H1 (cell line): ENCODE measurements around the gene ASB1.

Experiments
- EP300 ChIP-seq, 2 experiments: IDR thresholded peaks; 1 replicate in 1 of 2; 2 replicates in 1 of 2; pipeline ENCODE4 v1.6.1; 2011 to 2012; ENCODE audit warnings: low read depth in 2 of 2, low read length in 2 of 2, mild to moderate bottlenecking in 2 of 2, borderline replicate concordance in 1 of 2, inconsistent platforms in 1 of 2, moderate library complexity in 1 of 2
- EZH2 ChIP-seq: fragments of 200-600 bp; sonication (generic); IDR thresholded peaks from 2 replicates; pipeline ENCODE4 v1.7.1; 2012; ENCODE audit warnings: low read depth, mild to moderate bottlenecking, moderate library complexity, low read length, inconsistent platforms; ENCODE audit not compliant: severe bottlenecking
- JUN ChIP-seq: IDR thresholded peaks from 2 replicates; pipeline ENCODE4 v1.6.1; 2011; ENCODE audit warnings: low read depth, mild to moderate bottlenecking, improper control_type of control experiment, low read length
- JUND ChIP-seq: IDR thresholded peaks from 2 replicates; pipeline ENCODE4 v1.6.1; 2011; ENCODE audit warnings: mild to moderate bottlenecking, improper control_type of control experiment, low read length
- KDM1A ChIP-seq: fragments of 200-600, 300-600 bp; sonication (generic); IDR thresholded peaks from 2 replicates; pipeline ENCODE4 v1.7.1; 2016; ENCODE audit warnings: mild to moderate bottlenecking, low read length, borderline replicate concordance
- POLR2A ChIP-seq, 2 experiments: IDR thresholded peaks; 1 replicate in 1 of 2; 2 replicates in 1 of 2; pipeline ENCODE4 v1.6.1; 2011; ENCODE audit warnings: low read depth in 2 of 2, low read length in 2 of 2, mild to moderate bottlenecking in 2 of 2; ENCODE audit errors: control extremely low read depth in 1 of 2
- POLR2AphosphoS5 ChIP-seq: IDR thresholded peaks from 2 replicates; pipeline ENCODE4 v1.6.1; 2011; ENCODE audit warnings: low read depth, low read length
- TAF1 ChIP-seq: IDR thresholded peaks from 2 replicates; pipeline ENCODE4 v1.6.1; 2011; ENCODE audit warnings: mild to moderate bottlenecking, low read depth, low read length
- TAF7 ChIP-seq: optimal IDR thresholded peaks from 2 replicates; pipeline ENCODE3; 2011; ENCODE audit warnings: low read depth, mild to moderate bottlenecking, inconsistent platforms, low read length, moderate library complexity, borderline replicate concordance
- TCF12 ChIP-seq: IDR thresholded peaks from 2 replicates; pipeline ENCODE4 v1.6.1; 2011; ENCODE audit warnings: low read depth, mild to moderate bottlenecking, low read length
- USF2 ChIP-seq: IDR thresholded peaks from 2 replicates; pipeline ENCODE4 v1.6.1; 2011; ENCODE audit warnings: low read length, improper control_type of control experiment
- YY1 ChIP-seq: IDR thresholded peaks from 2 replicates; pipeline ENCODE4 v1.6.1; 2011; ENCODE audit warnings: low read depth, mild to moderate bottlenecking, low read length
- ZNF274 ChIP-seq: IDR thresholded peaks from 2 replicates; pipeline ENCODE4 v1.7.0; 2012; ENCODE audit warnings: low read length, borderline replicate concordance; ENCODE audit errors: extremely low read depth
- TF ChIP-seq, protein P1 (sequence below), 3 experiments: IDR thresholded peaks; 1 replicate in 2 of 3; 2 replicates in 1 of 3; pipeline versions ENCODE4 v1.5.1 to v1.6.1; 2011; ENCODE audit warnings: low read length in 3 of 3, mild to moderate bottlenecking in 3 of 3, inconsistent platforms in 2 of 3, low read depth in 1 of 3, moderate library complexity in 1 of 3; ENCODE audit not compliant: insufficient read depth in 1 of 3; ENCODE audit errors: control extremely low read depth in 1 of 3

GRCh38 chr2:238487134-238487533 lies 60.4 kb downstream of the ASB1 start:
- TF ChIP-seq, protein P1, sequence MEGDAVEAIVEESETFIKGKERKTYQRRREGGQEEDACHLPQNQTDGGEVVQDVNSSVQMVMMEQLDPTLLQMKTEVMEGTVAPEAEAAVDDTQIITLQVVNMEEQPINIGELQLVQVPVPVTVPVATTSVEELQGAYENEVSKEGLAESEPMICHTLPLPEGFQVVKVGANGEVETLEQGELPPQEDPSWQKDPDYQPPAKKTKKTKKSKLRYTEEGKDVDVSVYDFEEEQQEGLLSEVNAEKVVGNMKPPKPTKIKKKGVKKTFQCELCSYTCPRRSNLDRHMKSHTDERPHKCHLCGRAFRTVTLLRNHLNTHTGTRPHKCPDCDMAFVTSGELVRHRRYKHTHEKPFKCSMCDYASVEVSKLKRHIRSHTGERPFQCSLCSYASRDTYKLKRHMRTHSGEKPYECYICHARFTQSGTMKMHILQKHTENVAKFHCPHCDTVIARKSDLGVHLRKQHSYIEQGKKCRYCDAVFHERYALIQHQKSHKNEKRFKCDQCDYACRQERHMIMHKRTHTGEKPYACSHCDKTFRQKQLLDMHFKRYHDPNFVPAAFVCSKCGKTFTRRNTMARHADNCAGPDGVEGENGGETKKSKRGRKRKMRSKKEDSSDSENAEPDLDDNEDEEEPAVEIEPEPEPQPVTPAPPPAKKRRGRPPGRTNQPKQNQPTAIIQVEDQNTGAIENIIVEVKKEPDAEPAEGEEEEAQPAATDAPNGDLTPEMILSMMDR (IDR thresholded peaks at IDR 0.05; ENCODE audit: control extremely low read depth in 1 of 3, insufficient read depth in 1 of 3, low read depth in 1 of 3, low read length in 3 of 3), result no peak
- no peak for TF ChIP-seq TAF1
- TF ChIP-seq EP300 (IDR thresholded peaks at IDR 0.05; ENCODE audit: borderline replicate concordance in 1 of 2, low read depth in 2 of 2, low read length in 2 of 2), result no peak
- no peak for TF ChIP-seq ZNF274
- no peak for TF ChIP-seq KDM1A
- TF ChIP-seq JUN, result no peak
- TF ChIP-seq YY1, result no peak
- no peak for TF ChIP-seq EZH2
- TF ChIP-seq TAF7, result no peak
- no peak for TF ChIP-seq JUND
- no peak for TF ChIP-seq POLR2A (IDR thresholded peaks at IDR 0.05; ENCODE audit: control extremely low read depth in 1 of 2, low read depth in 2 of 2, low read length in 2 of 2)
- TF ChIP-seq TCF12, result no peak
- TF ChIP-seq POLR2AphosphoS5, result no peak
- TF ChIP-seq USF2, result no peak
